Urinary bladder (tissue), 4 donors: ENCODE data around the gene CHGA. TPM values are rescaled to one million over a fixed set of nuclear protein-coding genes. Genes with fewer than 3 reads are reported as not detected.

Source experiments
- DNase-seq: peaks from one replicate; pipeline ENCODE4 v3.0.0-alpha.2; 2015; ENCODE audit errors: extremely low spot score
- H3K27ac ChIP-seq: one replicate; pipeline ENCODE4 v1.5.1; 2013; ENCODE audit warnings: low read depth, mild to moderate bottlenecking, moderate library complexity
- H3K36me3 ChIP-seq: one replicate; pipeline ENCODE4 v1.6.1; 2013; ENCODE audit warnings: mild to moderate bottlenecking, moderate library complexity; ENCODE audit not compliant: insufficient read depth
- H3K4me1 ChIP-seq: one replicate; pipeline ENCODE4 v1.6.1; 2013; ENCODE audit warnings: mild to moderate bottlenecking, moderate library complexity; ENCODE audit not compliant: insufficient read depth
- H3K4me3 ChIP-seq: one replicate; pipeline ENCODE4 v1.5.1; 2013; ENCODE audit warnings: low read depth, low read length
- WGBS: extraction: QIAGEN DNeasy Blood & Tissue Kit; methylation state at CpG from one replicate; pipeline ENCODE4 v1.1.7; 2013; 5-methylcytosine and 5-hydroxymethylcytosine counted together
- polyA plus RNA-seq: library from polyadenylated mRNA; stranded (reverse); fragments of 200-250 nt; gene quantifications from one replicate; pipeline ENCODE4 v1.2.3, GENCODE V29; 2013
- total RNA-seq: library from RNA; depleted of rRNA; stranded (reverse); fragments of >200 nt; gene quantifications from one replicate; pipeline ENCODE4 v1.2.3, GENCODE V29; 2014
- donor health status: healthy with polysubstance abuse.
- donor health status: healthy.

Gene CHGA
- total and polyA plus RNA-seq, 2 donors = 3.8 to 6.7 TPM

GRCh38 chr14:92969871-92970270 lies 46.9 kb downstream of the CHGA start:
- no peak overlapping the region for H3K4me3 ChIP-seq
- no peak overlapping the region for H3K27ac ChIP-seq
- H3K4me1 ChIP-seq = no peaks in the 10 kb centered on the region
- no peaks in the 10 kb centered on the region for H3K36me3 ChIP-seq
- WGBS = 87% methylated on average over 12 of the region's 12 CpGs
- DNase-seq = no peak

- 90% methylated on average over 12 of the region's 12 CpGs for WGBS
- no peaks in the 10 kb centered on the region for H3K4me1 ChIP-seq
- no peak overlapping the region for H3K4me3 ChIP-seq
- no peak for DNase-seq
- no peaks in the 10 kb centered on the region for H3K36me3 ChIP-seq
- H3K27ac ChIP-seq = no peak overlapping the region
These were observed 47.3 kb downstream of the CHGA start for GRCh38 chr14:92970271-92970670.

GRCh38 chr14:92971601-92972180 lies 48.7 kb downstream of the CHGA start:
- DNase-seq = no peak
- H3K36me3 ChIP-seq = no peaks in the 10 kb centered on the region
- no peak overlapping the region for H3K27ac ChIP-seq
- H3K4me1 ChIP-seq = no peaks in the 10 kb centered on the region
- no peak overlapping the region for H3K4me3 ChIP-seq
- WGBS = 95% methylated on average over 16 of the region's 16 CpGs

- Histone ChIP-seq H3K4me1 (no peaks in the 10 kb centered on the region), H3K27ac (peak overlapping the region; percentile 34), H3K36me3 (no peaks in the 10 kb centered on the region), H3K4me3 (no peak overlapping the region)
- WGBS = 28% methylated on average over 12 of the region's 12 CpGs
- no peak for DNase-seq
These were observed 50.4 kb downstream of the CHGA start for GRCh38 chr14:92973261-92973797.

GRCh38 chr14:92973798-92974372 lies 50.9 kb downstream of the CHGA start:
- WGBS = 44% methylated on average over 9 of the region's 9 CpGs
- Histone ChIP-seq H3K27ac (peak overlapping the region; percentile 34), H3K36me3 (no peaks in the 10 kb centered on the region), H3K4me3 (no peak overlapping the region), H3K4me1 (no peaks in the 10 kb centered on the region)
- no peak for DNase-seq

- 90% methylated on average over 17 of the region's 17 CpGs for WGBS
- Histone ChIP-seq H3K4me3 (no peak overlapping the region), H3K27ac (no peak overlapping the region), H3K36me3 (no peaks in the 10 kb centered on the region), H3K4me1 (no peaks in the 10 kb centered on the region)
- no peak for DNase-seq
These were observed 51.8 kb downstream of the CHGA start for GRCh38 chr14:92974541-92975345.

- WGBS = 98% methylated on average over 2 of the region's 2 CpGs
- Histone ChIP-seq H3K4me3 (no peak overlapping the region), H3K36me3 (no peaks in the 10 kb centered on the region), H3K4me1 (no peaks in the 10 kb centered on the region), H3K27ac (no peak overlapping the region)
- DNase-seq = no peak
These were observed 53.3 kb downstream of the CHGA start for GRCh38 chr14:92976268-92976667.

GRCh38 chr14:92978229-92979021 lies 55.5 kb downstream of the CHGA start:
- no peak for DNase-seq
- H3K4me1 ChIP-seq = no peaks in the 10 kb centered on the region
- H3K36me3 ChIP-seq = no peaks in the 10 kb centered on the region
- no peak overlapping the region for H3K4me3 ChIP-seq
- H3K27ac ChIP-seq = no peak overlapping the region
- WGBS = 86% methylated on average over 4 of the region's 4 CpGs

- no peak overlapping the region for H3K27ac ChIP-seq
- H3K36me3 ChIP-seq = no peaks in the 10 kb centered on the region
- DNase-seq = no peak
- no peaks in the 10 kb centered on the region for H3K4me1 ChIP-seq
- no peak overlapping the region for H3K4me3 ChIP-seq
- 98% methylated on average over 4 of the region's 4 CpGs for WGBS
These were observed 57.9 kb downstream of the CHGA start for GRCh38 chr14:92980866-92981265.

- WGBS = 96% methylated on average over 8 of the region's 8 CpGs
- no peak overlapping the region for H3K4me3 ChIP-seq
- no peak overlapping the region for H3K27ac ChIP-seq
- DNase-seq = no peak
- H3K36me3 ChIP-seq = no peaks in the 10 kb centered on the region
- no peaks in the 10 kb centered on the region for H3K4me1 ChIP-seq
These were observed 58.8 kb downstream of the CHGA start for GRCh38 chr14:92981726-92982125.

- H3K27ac ChIP-seq = no peak overlapping the region
- DNase-seq = no peak
These were observed 60.0 kb downstream of the CHGA start for GRCh38 chr14:92982956-92983355.

GRCh38 chr14:92984082-92984788 lies 61.3 kb downstream of the CHGA start:
- WGBS = 89% methylated on average over 5 of the region's 5 CpGs
- H3K27ac ChIP-seq = no peak overlapping the region
- H3K4me1 ChIP-seq = no peaks in the 10 kb centered on the region
- DNase-seq = no peak
- no peaks in the 10 kb centered on the region for H3K36me3 ChIP-seq
- H3K4me3 ChIP-seq = no peak overlapping the region

More at GRCh38 chr14:92982956-92983355, 60.0 kb downstream of the CHGA start:
- Histone ChIP-seq H3K4me1 (no peaks in the 10 kb centered on the region), H3K36me3 (no peaks in the 10 kb centered on the region), H3K4me3 (no peak overlapping the region)
- 87% methylated on average over 8 of the region's 8 CpGs for WGBS
